GM19463 (cell line): ENCODE data around the gene NNAT.
"Not testable (repeated sequence)": the region's sequence is repeated elsewhere in the genome, so short reads cannot be mapped to it uniquely, and the experiment has no call there.

Experiments used
- ATAC-seq: cut with Tn5 transposase; IDR thresholded peaks from one replicate; pipeline ENCODE4 v1.9.1; 2021; ENCODE audit warnings: mild to moderate bottlenecking, moderate library complexity; ENCODE audit not compliant: unreplicated experiment

NNAT gene, protein sequence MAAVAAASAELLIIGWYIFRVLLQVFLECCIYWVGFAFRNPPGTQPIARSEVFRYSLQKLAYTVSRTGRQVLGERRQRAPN

DNA sequence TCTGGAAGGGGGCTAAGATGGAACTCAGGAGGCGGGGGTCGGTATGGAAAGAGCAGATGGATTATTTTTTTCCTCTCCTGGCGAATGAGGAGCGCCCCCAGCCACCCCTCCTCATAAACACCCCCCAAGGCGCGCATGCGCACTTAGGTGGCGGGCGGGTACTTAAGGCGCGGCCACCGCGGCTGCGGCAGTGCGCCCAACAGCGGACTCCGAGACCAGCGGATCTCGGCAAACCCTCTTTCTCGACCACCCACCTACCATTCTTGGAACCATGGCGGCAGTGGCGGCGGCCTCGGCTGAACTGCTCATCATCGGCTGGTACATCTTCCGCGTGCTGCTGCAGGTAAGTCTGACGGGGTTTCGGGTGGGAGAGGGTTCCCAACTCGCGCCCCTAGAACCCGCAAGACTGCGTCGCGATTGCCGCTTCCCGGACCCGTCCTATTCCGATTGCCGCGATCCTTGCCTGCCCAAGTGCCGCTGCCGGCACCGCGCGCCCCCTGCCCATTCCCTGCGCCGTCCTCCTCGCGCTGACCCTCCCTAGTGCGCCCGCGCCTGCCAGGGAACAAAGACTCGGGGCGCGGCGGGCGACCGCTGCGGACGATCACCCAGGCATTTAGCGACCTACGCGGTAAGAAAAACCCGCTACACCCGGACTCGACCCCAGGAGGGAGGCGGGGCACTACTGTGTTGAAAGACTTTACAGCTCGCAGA lies at the start of gene NNAT:
NNAT (plus strand) TSS at position 190 of the 711 bp plus-strand sequence; CDS start at position 272, 82 bp downstream.
- ATAC-seq: no peak

DNA sequence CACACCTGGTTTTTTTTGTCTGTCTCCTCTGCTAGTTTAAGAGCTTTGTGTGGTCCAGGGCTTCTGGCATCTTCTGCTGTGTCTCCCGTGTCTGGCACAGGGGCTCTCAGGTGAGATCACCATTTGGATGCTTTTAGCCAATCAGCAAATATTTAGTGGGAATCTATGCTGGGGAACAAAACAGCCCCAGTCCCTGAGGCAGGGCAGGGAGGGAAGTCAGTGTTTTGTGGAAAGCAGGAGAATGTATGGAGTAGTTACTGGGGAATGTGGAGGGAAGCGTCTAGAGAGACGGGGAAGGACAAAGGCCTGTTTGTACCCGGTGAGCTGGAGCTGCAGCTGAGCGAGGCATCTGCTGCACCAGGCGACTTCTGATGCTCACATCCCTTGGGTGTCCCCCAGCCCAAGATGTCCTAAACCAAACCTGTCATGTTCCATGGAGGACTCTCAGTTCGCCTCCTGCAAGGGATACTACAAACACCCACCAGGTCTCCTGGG lies 49.3 kb upstream of the NNAT start:
- no peak for ATAC-seq

DNA sequence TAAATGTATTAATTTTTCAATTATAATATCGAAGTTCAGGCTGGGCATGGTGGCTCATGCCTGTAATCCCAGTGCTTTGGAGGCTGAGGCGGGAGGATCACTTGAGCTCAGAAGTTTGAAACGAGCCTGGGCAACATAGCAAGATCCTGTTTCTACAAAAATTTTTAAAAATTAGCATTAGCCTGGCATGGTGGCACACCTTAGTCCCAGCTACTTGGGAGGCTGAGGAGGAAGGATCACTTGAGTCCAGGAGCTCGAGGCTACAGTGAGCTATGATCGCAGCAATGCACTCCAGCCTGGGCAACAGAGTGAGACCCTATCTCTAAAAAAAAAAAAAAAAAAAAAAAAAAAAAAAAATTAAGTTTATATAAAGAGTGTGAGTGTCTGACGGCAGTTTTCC lies 48.6 kb upstream of the NNAT start:
- not testable (repeated sequence) for ATAC-seq

DNA sequence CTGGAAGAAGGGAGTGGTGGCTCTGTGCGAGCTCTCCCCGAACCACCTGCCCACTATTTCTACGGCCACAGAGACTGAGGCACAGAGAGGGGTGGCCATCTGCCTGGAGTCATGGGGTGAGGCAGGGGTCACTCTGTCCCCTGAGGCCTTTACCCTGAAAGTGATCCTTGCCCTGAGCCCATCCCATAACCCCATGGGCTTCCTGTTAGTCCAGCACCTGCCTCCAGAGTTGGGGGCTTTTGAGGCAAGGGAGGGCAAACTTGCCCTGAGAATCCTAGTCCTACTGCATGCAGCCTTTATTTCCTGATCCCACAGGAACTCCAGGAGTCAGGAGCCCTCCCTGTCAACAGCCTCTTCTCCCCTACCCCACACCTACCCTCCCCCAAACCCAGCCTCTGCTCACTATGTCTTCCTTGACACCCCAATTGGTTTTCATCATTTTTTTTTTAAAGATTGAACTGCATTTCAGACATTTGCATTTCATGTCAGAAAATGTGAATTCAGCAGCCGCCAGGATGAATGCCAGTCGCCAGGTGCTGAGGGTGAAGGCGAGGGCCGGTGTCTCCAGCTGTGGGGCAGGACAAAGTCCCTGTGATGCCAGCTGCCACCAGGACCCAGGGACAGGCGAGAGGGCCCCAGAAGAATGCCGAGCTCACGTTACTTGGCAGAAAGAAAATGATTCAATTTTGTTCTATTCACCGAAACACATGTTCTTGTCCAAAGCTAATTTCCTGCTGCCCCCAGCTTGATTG lies 47.6 kb upstream of the NNAT start:
- ATAC-seq: no peak

DNA sequence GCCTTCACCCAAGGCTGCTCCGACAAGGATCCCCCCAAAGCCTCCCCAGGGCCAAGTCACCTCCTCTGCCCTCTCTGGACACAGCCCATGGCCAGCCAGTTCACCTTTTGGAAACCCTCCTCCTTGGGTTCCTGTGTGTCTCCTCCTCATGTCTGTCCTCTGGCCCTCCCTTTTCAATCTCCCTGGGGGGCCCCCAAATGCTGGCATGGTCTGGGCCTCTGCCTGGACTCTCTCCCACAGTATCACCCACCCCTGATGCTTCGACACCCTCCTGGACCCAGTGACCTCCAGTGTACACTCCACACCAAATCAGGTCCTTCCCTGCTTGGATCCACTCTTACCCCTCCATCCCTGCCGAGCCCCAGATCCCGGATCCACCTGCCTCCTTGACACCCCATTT lies 46.7 kb upstream of the NNAT start:
- ATAC-seq: no peak

DNA sequence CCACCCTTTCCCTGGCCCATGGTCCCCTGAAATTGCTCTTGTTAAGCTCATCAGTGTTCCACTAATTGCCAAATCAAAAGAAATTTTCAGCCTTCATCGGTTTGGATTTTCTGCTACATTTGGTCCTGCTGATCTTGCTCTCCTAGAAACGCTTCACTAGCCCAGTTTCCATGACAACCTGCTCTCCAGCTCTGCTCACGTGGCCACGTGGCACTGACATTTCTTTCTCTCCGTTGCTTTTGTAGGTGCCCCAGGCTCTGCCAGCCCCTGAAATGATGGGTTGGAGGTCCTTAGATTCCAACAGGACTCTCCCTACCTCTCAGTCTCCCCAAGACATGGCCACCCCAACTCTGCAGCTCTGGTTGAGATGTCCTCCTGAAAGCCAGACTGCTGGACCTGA lies 45.8 kb upstream of the NNAT start:
- ATAC-seq: no peak

DNA sequence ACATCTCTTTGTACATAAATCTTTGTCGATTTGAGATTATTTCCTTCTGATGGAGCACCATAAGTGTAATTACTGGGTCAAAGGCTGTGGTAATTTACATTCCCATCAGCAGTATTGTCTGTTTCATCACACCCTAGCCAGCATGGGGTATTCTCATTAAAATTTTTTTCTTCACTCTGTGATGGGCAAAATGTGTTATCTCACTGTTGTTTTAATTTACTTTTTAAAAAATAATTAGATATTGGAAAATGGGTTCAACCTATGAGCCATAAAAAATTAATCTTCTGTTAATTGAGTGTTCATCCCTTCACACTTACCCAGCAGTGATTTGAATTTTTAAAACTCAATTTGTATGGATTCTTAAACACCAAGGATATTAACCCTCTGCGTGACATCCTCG lies 44.0 kb upstream of the NNAT start:
- no peak for ATAC-seq

DNA sequence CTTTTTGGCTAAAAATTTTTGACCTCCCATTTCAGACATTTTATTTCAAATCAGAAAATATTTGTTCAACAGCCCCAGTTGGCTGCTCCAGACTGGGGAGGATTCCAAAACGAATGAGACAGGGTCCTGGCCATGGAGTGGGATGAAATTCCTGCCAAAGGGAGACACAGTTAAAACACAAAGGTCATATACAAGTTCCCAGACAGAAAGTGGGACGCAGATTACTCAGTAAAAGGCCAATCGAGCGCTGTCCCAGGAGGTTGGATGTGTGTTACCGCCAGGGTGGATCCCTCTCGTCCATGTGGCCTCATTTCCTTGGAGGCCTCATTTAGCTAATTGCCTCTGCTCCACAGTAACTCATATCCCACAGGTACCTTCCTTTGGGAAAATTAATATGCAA lies 41.8 kb upstream of the NNAT start:
- no peak for ATAC-seq

DNA sequence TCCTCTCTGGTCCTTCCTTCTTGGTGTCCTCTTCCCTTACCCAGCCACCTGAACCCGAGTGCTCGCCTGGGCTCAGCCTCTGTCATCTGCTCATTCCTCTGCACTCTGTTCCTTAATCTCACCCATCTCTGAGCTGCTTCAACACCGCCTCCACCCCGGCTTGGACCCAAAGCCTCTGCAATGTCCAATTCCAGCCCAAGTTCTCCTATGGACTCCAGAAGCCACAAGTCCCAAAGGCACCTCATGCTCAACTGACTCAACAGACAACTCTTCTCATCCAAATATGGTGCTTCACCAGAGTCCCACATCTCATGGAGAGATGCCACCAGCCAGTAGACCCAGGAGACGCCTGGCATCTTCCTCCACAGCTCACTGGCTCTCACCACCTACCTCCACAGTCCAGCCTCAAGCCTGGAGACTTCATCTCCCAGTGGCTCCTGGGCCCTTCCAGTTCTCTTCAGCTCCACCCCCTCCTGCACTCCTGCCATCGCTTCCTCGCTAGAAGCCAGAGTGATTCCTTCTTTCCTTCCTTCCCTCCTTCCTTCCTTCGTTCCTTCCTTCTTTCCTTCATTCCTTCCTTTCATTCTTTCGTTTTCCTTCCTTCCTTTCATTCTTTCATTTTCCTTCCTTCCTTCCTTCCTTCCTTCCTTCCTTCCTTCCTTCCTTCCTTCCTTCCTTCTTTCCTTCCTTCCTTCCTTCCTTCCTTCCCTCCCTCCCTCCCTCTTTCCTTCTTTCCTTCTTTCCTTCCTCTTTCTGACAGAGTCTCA lies 40.9 kb upstream of the NNAT start:
- ATAC-seq: no peak

DNA sequence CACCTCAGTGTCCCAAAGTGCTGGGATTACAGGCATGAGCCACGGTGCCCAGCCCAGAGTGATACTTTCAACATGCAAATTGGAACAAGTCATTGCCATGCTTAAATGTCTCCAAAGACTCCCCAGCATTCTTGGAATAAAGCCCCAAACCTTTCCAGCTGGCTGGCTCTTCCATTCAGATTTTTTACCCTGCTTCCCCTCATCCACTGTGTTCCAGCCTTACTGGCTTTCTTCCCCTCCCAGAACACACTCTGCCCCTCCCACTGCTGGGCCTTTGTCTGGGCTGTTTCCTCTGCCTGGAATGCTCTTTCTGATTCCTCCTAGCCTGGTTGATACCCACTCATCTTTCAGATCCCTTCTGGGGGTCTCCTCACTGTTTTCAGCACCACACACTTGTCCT lies 40.1 kb upstream of the NNAT start:
- no peak for ATAC-seq

DNA sequence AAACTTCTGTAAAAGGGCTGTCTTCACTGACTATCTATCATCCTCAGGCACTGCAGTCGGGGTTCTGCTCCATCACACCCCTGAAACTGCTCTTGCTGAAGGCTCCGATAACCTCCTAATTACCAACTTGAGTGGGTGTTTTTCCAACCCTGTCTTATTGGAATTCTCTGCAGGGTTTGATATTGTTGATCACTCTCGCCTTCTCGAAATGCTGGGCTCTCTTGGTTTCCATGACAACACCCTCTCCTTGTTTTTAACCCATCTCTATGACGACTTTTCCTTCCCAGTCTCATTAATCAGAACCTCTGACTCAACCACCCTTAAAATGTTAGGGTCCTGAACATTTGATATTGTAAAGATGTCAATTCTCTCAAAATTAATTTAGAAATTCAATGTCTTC lies 39.4 kb upstream of the NNAT start:
- ATAC-seq: no peak

DNA sequence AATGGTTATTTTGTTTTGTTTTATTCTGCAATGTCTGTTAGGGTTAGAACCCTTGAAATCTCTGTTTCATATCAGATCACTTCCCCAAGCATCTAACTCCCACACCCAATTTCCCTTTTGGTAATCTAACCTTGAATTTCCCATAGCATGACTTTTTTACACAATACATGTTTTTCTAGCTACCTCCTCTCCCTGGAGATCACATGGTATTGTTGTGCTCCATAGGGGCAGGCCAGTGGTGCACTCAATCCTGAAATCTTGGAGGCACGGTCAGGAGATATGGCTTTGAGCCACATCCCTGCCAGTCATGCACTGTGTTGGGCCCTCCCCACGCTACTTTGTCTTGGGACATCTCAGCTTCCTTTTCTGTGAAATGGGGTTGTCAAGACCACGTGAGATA lies 36.7 kb upstream of the NNAT start:
- ATAC-seq: no peak

DNA sequence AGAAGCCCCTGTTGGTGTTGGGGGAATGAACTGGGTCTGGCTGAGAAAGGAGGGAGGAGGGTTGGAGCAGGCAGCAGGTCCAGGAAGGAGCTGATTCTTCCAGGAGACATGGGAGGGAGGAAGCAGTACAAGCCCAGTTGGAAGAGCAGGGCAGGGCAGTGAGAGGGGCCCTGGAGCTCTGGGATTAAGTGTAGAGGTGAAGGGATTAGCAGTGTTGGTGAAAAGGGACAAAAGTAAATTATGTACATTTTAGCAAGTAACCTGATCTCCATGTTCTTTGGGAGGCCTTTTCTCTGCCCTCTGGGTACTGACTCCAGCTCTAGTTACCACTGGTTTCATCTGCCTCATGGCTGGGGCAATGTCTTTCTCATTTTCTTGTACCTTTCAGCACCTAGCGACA lies 34.8 kb upstream of the NNAT start:
- not testable (repeated sequence) for ATAC-seq

DNA sequence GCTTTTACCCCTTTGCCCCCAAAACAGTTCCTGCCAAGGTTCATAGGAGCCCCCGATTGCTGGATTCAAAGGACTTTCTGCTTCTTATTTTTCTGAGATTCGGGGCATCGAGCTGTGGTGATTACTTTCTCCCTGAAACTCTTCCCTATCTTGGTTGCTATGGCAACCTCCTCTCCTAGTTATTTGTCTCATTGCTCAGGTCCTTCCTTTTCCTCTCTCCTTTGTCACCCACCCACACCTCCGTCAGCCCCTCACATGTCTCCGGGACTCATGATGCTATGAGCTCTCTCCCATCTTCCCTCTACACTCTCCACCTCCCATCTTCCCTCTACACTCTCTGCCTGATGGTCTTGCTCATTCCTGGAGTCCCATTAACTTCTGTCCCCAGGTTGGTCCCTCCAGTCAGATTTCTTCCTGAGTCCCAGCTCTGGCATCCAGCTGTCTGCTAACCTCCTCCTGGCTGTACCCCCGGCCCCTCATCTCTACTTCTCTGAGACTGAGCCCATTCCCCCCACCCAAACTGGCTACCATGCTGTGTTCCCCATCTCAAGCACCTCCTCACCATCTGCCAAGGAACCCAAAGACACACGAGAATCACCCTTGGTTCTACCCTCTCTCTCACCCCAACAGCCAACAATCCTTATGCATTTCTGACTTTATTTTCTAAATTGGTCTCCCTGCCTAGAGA lies 30.2 kb upstream of the NNAT start:
- ATAC-seq: no peak

DNA sequence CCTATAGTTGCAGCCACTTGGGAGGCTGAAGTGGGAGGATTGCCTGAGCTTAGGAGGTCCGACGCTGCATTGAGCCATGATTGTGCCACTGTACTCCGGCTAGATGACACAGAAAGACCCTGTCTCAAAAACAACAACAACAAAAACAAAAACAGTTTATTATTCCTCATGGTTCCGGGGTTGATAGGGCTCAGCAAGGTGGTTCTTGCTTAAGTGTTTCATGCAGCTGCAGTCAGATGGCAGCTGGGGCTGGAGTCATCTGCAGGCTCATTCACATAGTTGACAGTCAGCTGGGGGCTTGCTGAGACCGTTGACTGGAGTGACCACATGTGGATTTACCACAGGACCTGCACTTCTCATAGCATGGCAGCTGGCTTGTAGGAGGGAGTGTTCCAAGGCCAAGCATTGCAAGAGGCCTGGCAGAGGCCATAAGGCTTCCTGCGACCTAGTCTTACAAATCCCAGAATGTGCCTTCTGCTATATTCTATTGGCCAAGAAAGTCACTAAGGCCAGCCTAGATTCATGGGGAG lies 28.9 kb upstream of the NNAT start:
- no peak for ATAC-seq

DNA sequence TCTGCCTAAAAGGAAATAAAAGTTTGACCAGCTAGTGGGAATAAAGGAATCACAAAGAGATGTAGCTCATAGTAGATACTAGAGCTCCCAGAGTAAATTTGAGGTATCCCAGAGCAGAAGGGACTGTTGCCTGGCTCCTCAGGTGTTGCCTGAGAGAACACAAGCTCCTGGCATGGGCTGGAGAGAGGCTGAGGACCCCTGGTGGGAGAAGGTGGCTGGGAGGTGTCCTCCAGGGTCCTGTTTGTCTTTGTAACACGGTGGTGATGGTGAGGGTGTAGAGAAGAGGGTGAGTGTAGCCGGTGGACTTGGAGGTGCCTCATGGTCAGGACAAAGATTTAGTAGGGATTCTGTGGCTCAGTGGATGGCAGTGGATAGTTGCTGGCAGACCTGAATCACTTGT lies 28.1 kb upstream of the NNAT start:
- no peak for ATAC-seq

DNA sequence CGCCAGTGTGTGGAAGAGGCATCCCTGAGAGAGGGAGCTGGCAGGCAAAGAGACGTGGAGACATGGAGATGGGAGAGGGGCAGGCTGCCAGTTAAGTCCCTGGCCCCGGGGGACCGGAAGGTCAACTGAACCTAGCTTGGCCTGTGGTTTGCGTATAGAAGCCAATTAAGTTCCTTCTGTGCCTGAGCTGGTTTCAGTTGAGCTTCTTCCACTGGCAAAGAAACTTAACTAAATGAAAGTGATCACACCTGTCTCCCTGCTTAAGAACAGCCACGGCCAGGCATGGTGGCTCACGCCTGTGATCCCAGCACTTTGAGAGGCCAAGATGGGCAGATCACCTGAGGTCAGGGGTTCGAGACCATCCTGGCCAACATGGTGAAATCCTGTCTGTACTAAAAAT lies 26.7 kb upstream of the NNAT start:
- no peak for ATAC-seq

DNA sequence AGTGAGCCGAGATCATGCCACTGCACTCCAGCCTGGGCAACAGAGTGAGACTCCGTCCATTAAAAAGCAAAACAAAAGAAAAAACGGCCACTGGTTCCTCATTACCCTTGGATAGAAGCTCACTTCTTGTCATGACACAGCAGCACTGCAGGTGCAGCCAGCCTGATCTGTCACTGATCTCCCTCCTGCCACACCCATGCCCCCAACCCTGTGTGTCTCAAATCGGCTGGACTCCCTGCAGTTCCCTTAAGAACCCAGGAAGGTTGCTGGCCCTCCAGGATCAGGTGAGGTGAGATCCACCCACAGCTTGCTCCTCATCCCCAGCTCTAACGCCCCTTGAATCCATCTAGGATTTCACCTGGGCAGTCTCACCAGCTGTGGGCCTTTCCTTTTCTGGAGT lies 26.3 kb upstream of the NNAT start:
- no peak for ATAC-seq

DNA sequence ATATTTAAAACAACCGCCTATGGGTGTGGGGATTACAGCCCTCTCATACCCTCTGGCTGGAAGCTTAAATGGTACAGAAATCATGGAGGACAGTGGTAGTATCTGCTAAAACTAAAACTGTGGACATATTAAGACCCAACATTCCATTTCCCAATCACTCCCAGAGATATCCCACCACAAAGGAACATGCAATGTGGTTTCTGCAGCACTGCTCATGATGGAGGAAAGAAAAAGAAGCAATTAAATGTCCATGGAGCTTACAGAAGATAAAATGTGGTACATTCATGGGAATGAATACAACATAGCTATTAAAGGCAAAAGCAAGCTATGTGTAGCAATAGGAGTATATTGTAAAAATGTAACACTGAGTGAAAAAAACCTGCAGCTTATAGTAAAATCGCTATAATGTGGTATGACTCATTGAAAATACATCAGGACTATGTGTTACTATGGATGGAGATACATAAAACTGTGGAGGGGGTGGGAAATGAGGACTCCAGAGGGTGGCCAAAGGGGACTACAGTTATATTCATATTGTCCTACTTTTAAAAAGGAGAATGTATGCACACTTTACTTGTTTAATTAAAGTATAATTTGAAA lies 22.9 kb upstream of the NNAT start:
- ATAC-seq: no peak

DNA sequence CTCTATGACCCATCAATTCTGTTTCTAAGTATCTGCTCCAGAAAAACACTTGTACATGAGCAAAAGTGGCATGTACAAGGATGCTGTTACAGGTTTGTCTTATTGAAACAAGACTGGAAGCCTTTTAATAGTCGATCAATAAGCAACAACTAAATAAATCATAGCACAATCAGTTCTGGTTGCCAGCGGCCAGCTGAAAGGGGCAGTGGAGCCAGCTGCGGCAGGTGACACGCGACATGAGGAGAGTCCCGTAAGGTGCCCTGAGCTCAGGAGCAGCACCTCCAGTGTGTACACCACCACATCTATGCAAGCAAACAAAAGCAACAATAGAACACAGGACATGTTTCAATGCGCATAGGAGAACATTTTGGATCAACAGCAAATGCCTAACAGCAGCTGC lies 20.7 kb upstream of the NNAT start:
- no peak for ATAC-seq
